ENCODE results near the gene FAM228B.

- no peak for TF ChIP-seq CTCF (IDR thresholded peaks at IDR 0.05)
- no peak for TF ChIP-seq POLR2A (IDR thresholded peaks at IDR 0.05)
- no peak for TF ChIP-seq POLR2AphosphoS5 (IDR thresholded peaks at IDR 0.05)
These were observed 52.4 kb downstream of the FAM228B start for GRCh38 chr2:24175631-24176187.

Measured in prostate gland (tissue), 2 donors.